SU-DHL-6 (cell line): Measurements from ENCODE around the gene ZNF776.

Experiments
- EZH2phosphoT487 ChIP-seq: fragments of 200-600 bp; sonication (generic), shearing (Covaris generic); conservative IDR thresholded peaks from 2 replicates; pipeline ENCODE4 v1.6.1; 2018; ENCODE audit warnings: mild to moderate bottlenecking, antibody characterized with exemption, low read length, moderate library complexity, mixed read lengths
- TF ChIP-seq, protein P1 (sequence below): fragments of 200-600 bp; sonication (generic); IDR thresholded peaks from one replicate; pipeline ENCODE4 v1.5.1; 2017; ENCODE audit warnings: antibody characterized with exemption, mild to moderate bottlenecking, low read length, moderate library complexity; ENCODE audit not compliant: insufficient read depth, poor library complexity, severe bottlenecking

DNA sequence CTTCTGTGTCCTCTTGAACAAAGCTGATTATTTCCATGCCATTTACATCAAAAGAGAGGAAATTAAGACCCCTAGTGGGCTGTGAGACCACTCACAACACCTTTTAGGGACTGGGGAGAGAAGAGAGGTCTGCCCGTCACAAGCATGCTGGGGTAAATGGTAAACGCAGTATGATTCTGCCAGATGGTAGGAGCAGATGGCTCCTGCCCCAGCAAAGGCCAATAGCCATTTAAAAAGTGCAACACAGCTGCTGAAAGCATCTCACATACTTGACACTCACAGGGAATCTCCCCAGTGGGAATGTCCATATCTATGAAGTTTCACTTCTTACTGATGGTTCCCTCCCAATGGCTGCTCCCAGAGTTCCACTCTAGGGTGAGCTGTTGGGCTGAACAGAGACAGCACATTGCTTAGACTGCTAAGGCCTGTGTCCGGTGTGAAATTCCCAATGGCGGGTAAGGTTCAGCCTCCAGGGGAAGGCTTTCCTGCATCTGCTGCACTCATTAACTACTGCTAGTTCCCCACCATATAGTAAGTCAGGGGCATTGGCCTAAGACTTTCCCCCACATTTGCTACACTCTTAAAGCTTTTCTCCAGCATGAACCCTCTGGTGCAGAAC lies 26.6 kb upstream of the ZNF776 start:
- TF ChIP-seq EZH2phosphoT487 = no peak
- TF ChIP-seq, protein P1, sequence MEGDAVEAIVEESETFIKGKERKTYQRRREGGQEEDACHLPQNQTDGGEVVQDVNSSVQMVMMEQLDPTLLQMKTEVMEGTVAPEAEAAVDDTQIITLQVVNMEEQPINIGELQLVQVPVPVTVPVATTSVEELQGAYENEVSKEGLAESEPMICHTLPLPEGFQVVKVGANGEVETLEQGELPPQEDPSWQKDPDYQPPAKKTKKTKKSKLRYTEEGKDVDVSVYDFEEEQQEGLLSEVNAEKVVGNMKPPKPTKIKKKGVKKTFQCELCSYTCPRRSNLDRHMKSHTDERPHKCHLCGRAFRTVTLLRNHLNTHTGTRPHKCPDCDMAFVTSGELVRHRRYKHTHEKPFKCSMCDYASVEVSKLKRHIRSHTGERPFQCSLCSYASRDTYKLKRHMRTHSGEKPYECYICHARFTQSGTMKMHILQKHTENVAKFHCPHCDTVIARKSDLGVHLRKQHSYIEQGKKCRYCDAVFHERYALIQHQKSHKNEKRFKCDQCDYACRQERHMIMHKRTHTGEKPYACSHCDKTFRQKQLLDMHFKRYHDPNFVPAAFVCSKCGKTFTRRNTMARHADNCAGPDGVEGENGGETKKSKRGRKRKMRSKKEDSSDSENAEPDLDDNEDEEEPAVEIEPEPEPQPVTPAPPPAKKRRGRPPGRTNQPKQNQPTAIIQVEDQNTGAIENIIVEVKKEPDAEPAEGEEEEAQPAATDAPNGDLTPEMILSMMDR = no peak
